ENCODE data around the gene PFDN6. TPM values are rescaled to one million over a fixed set of nuclear protein-coding genes. Genes with fewer than 3 reads are reported as not detected.
A peak's percentile ranks its signal among the peaks of the same experiment; 100 is the strongest.
"Not testable (repeated sequence)": the region's sequence is repeated elsewhere in the genome, so short reads cannot be mapped to it uniquely, and the experiment has no call there.

Gene PFDN6
- polyA plus RNA-seq, 2 donors: 127 to 293 TPM

DNA sequence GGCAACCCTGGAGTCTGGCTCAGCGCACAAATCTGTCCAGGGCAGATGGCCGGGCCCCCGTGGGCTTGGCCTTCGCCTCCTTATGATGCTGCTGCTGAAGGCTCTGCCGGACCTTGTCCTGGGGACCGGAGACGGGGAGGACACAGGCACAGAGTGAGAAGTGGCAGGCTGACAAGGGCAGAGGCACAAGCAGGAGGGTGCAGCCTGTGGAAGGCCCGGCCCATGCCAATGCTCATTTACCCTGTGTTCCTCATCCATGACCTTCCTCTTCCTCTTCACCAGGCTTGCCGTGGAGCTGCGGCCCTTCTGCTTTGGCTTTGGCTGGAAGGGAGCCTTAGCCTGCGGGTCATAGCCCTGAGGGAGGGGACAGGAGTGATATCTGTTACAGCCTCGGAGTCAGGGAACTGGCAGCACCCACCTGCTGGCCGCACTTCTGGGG lies 10.1 kb upstream of the PFDN6 start:
- 68 to 70% methylated on average over 13 of the region's 13 CpGs for WGBS, 2 donors
- H3K27ac ChIP-seq (ENCODE audit: low read depth in 2 of 2, low read length in 1 of 2): peak overlapping the region; percentile 29 to 98
- H3K27me3 ChIP-seq (ENCODE audit: control insufficient read depth in 1 of 2, insufficient read depth in 2 of 2, low read length in 2 of 2): no peaks in the 10 kb centered on the region
- H3K4me3 ChIP-seq (ENCODE audit: low read depth in 1 of 2, low read length in 2 of 2): peak overlapping the region in 1 of 2 donors; percentile 22
- peaks cover 4 to 9% of the 10 kb centered on the region in 2 donors for H3K4me1 ChIP-seq (ENCODE audit: control insufficient read depth in 2 of 2, insufficient read depth in 2 of 2, low read length in 1 of 2)
- no peaks in the 10 kb centered on the region for H3K9me3 ChIP-seq (ENCODE audit: control insufficient read depth in 2 of 2, insufficient read depth in 1 of 2, low read depth in 1 of 2, low read length in 1 of 2)
- H3K36me3 ChIP-seq (ENCODE audit: control insufficient read depth in 2 of 2, insufficient read depth in 2 of 2, low read length in 1 of 2): peaks cover 5 to 23% of the 10 kb centered on the region in 2 donors

DNA sequence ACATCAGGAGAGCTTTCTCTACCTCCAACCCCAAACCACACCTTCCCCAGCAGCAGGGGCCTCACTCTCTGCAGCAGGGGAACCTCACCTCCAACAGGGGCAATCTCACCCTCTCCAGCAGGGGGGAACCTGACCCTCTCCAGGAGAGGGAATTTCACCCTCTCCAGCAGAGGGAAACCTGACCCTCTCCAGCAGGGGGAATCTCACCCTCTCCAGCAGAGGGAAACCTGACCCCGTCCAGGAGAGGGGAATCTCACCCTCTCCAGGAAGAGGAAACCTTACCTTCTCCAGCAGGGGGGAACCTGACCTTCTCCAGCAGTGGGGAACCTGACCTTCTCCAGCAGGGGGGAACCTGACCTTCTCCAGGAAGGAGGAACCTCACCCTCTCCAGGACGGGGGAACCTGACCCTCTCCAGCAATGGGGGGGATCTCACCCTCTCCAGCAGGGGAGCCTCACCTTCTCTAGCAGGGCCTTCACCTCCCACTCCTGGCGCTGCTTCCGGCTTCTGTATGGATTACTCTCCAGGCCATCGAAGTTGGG lies 9.4 kb upstream of the PFDN6 start:
- Histone ChIP-seq H3K36me3 (ENCODE audit: control insufficient read depth in 2 of 2, insufficient read depth in 2 of 2, low read length in 1 of 2) (peaks cover 5 to 26% of the 10 kb centered on the region in 2 donors), H3K4me1 (ENCODE audit: control insufficient read depth in 2 of 2, insufficient read depth in 2 of 2, low read length in 1 of 2) (peaks cover 4 to 9% of the 10 kb centered on the region in 2 donors), H3K27me3 (ENCODE audit: control insufficient read depth in 1 of 2, insufficient read depth in 2 of 2, low read length in 2 of 2) (no peaks in the 10 kb centered on the region), H3K4me3 (ENCODE audit: low read depth in 1 of 2, low read length in 2 of 2) (no peak overlapping the region), H3K9me3 (ENCODE audit: control insufficient read depth in 2 of 2, insufficient read depth in 1 of 2, low read depth in 1 of 2, low read length in 1 of 2) (no peaks in the 10 kb centered on the region), H3K27ac (ENCODE audit: low read depth in 2 of 2, low read length in 1 of 2) (peak overlapping the region; percentile 29 to 98)
- 59 to 62% methylated on average over 5 of the region's 5 CpGs for WGBS, 2 donors

DNA sequence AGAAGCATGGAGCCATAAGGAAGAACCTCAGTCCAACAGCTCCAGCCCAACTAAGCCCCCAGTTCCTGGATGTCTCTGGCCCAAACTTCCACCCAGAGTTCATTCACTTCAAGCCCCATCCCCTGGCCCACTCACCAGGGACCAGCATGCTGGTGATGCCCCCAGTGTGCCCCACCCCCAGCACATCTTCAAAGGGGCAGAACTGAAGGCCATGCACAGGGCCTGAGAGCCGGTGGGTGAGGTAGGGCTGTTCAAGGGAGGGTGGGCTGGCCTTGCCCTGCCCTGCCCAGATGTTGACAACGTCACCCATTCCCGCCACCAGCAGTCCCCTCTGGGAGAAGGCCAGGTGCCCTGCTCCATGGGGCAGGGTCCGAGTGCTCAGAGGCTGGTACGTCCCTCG lies 8.9 kb upstream of the PFDN6 start:
- 83 to 93% methylated on average over 6 of the region's 6 CpGs for WGBS, 2 donors
- Histone ChIP-seq H3K27ac (ENCODE audit: low read depth in 2 of 2, low read length in 1 of 2) (peak overlapping the region in 1 of 2 donors; percentile 98), H3K4me1 (ENCODE audit: control insufficient read depth in 2 of 2, insufficient read depth in 2 of 2, low read length in 1 of 2) (peaks cover 4 to 9% of the 10 kb centered on the region in 2 donors), H3K9me3 (ENCODE audit: control insufficient read depth in 2 of 2, insufficient read depth in 1 of 2, low read depth in 1 of 2, low read length in 1 of 2) (no peaks in the 10 kb centered on the region), H3K27me3 (ENCODE audit: control insufficient read depth in 1 of 2, insufficient read depth in 2 of 2, low read length in 2 of 2) (no peaks in the 10 kb centered on the region), H3K4me3 (ENCODE audit: low read depth in 1 of 2, low read length in 2 of 2) (no peak overlapping the region), H3K36me3 (ENCODE audit: control insufficient read depth in 2 of 2, insufficient read depth in 2 of 2, low read length in 1 of 2) (peaks cover 5 to 26% of the 10 kb centered on the region in 2 donors)

DNA sequence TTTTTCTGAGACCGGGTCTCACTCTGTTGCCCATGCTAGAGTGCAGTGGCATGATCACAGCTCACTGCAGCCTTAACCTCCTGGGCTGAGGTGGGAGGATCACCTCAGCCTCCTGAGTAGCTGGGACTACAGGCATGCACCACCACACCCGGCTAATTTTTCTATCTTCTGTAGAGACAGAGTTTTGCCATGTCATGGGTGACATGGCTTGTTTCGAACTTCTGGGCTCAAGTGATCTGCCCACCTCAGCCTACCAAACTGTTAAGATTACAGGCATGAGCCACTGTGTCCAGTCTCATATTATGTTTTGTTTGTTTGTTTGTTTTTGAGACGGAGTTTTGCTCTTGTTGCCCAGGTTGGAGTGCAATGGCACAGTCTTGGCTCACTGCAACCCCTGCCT lies 4.2 kb upstream of the PFDN6 start:
- not testable (repeated sequence) for H3K27ac ChIP-seq (ENCODE audit: low read depth in 2 of 2, low read length in 1 of 2); H3K9me3 ChIP-seq (ENCODE audit: control insufficient read depth in 2 of 2, insufficient read depth in 1 of 2, low read depth in 1 of 2, low read length in 1 of 2); H3K27me3 ChIP-seq (ENCODE audit: control insufficient read depth in 1 of 2, insufficient read depth in 2 of 2, low read length in 2 of 2); H3K4me3 ChIP-seq (ENCODE audit: low read depth in 1 of 2, low read length in 2 of 2)
- 87% methylated on average over 4 of the region's 4 CpGs for WGBS, 2 donors
- Histone ChIP-seq H3K36me3 (ENCODE audit: control insufficient read depth in 2 of 2, insufficient read depth in 2 of 2, low read length in 1 of 2) (peaks cover 9 to 17% of the 10 kb centered on the region in 2 donors), H3K4me1 (ENCODE audit: control insufficient read depth in 2 of 2, insufficient read depth in 2 of 2, low read length in 1 of 2) (peaks cover 3 to 13% of the 10 kb centered on the region in 2 donors)

DNA sequence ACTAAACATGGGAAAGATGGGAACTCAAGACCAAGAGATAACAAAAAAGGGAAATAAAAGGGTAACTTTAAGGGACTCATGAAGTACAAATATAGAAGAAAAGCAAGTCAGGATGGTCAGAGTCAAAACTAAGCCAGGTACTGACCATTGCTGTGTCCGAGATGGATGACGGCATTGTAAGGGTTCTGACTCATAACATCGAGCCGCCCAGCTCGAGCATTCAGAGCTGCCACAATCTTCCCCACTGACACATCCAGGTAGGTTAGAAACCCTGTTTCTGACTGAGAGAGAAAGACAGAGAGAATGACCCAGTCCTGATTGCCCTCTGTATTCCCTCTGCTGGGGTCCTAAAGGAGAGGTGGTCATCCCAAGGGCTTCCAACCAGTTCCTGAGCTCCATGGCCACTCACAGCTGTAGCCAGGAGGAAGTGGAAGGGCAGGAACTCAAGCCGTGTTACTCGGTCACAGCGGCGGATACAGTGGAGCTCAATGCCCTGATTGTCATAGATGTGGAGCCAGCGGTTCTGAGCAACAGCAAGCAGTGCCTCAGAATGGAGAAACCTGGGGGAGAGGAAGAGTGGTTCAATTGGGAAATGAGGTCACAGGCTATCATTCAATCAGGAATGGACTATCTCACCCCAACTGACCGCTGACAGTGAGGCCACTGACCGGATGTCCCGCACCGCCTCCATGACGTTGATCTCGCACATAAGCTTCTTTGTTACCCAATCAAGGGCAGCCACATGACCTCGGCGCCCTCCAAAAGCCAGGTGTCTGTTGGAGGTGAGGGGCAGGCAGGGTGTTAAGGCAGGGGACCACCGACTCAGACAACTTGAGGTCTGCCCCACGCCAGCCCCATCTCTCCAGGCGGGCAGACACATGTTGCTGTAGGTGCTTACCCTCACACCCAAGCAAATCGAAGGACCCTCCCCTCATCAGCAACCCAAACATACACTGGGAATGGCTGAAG lies 2.2 kb upstream of the PFDN6 start:
- peaks cover 11 to 20% of the 10 kb centered on the region in 2 donors for H3K36me3 ChIP-seq (ENCODE audit: control insufficient read depth in 2 of 2, insufficient read depth in 2 of 2, low read length in 1 of 2)

DNA sequence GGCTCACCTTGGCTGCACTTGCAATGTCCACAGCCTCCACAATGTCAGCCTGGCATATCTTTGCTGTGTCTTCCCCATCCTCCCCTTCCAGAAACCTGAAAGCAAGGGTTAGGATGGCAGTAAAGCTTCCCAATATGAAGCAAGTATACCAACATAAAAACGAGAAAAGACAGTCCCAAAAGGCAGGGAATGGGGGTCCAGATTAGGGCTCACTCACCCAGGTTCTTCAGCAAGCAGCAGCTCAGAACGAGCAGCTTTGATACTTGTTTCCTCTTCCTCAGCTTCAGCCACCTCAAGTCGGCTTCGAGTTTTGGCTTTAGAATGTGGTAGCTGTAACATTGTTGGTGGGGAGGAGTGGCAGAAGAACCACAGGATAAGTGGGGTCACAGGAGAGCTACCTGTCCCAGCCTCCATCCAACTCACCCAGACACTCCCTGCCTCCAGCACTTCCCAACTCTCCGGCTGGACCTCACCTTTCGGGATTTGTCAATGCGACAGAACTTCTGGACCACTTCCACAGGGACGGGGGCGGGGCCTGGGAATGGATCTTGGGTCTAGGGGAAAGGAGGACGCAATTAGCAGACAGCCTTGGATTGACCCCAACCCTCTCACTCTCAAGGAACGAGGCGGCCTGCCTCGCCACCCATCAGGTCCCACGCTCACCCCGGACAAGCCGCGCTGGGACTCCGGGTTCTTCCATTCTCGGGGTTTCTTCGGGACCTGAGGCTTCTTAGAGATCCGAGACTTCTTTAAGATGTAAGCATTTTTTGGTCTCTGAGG lies 1.1 kb upstream of the PFDN6 start:
- Histone ChIP-seq H3K27ac (ENCODE audit: low read depth in 2 of 2, low read length in 1 of 2) (peak overlapping the region; percentile 79 to 83), H3K36me3 (ENCODE audit: control insufficient read depth in 2 of 2, insufficient read depth in 2 of 2, low read length in 1 of 2) (peaks cover 17 to 25% of the 10 kb centered on the region in 2 donors), H3K9me3 (ENCODE audit: control insufficient read depth in 2 of 2, insufficient read depth in 1 of 2, low read depth in 1 of 2, low read length in 1 of 2) (no peaks in the 10 kb centered on the region), H3K27me3 (ENCODE audit: control insufficient read depth in 1 of 2, insufficient read depth in 2 of 2, low read length in 2 of 2) (no peaks in the 10 kb centered on the region), H3K4me3 (ENCODE audit: low read depth in 1 of 2, low read length in 2 of 2) (peak overlapping the region; percentile 74 to 92), H3K4me1 (ENCODE audit: control insufficient read depth in 2 of 2, insufficient read depth in 2 of 2, low read length in 1 of 2) (peaks cover 3 to 13% of the 10 kb centered on the region in 2 donors)
- 8 to 11% methylated on average over 21 of the region's 21 CpGs for WGBS, 2 donors

More for the DNA sequence above, 2.2 kb upstream of the PFDN6 start:
- no peak overlapping the region for H3K27ac ChIP-seq (ENCODE audit: low read depth in 2 of 2, low read length in 1 of 2)
- WGBS, 2 donors: 92% methylated on average over 22 of the region's 22 CpGs
- H3K9me3 ChIP-seq (ENCODE audit: control insufficient read depth in 2 of 2, insufficient read depth in 1 of 2, low read depth in 1 of 2, low read length in 1 of 2): no peaks in the 10 kb centered on the region
- H3K4me3 ChIP-seq (ENCODE audit: low read depth in 1 of 2, low read length in 2 of 2): no peak overlapping the region
- no peaks in the 10 kb centered on the region for H3K27me3 ChIP-seq (ENCODE audit: control insufficient read depth in 1 of 2, insufficient read depth in 2 of 2, low read length in 2 of 2)
- peaks cover 3 to 13% of the 10 kb centered on the region in 2 donors for H3K4me1 ChIP-seq (ENCODE audit: control insufficient read depth in 2 of 2, insufficient read depth in 2 of 2, low read length in 1 of 2)

DNA sequence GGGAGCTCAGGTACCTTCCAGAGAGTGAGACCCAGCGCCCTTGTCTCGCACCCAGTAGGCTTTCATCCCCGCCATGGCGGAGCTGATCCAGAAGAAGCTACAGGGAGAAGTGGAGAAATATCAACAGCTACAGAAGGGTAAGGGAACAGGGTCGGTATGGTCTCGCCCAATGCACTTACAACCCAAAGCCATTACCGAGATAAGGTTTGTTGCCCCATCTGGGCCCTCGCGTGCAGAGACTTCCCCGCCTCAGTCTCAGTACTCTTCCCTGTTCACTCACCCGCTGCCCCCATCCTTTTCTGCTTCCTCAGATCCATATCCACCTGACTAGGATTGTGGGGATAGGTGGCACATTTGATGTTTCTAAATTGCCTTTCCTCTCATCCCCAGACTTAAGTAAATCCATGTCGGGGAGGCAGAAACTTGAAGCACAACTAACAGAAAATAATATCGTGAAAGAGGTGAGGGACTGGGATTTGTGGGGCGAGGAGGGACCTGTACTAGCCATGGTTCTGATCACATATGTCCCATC lies 449 bp downstream of the PFDN6 start:
- Histone ChIP-seq H3K9me3 (ENCODE audit: control insufficient read depth in 2 of 2, insufficient read depth in 1 of 2, low read depth in 1 of 2, low read length in 1 of 2) (no peaks in the 10 kb centered on the region), H3K4me1 (ENCODE audit: control insufficient read depth in 2 of 2, insufficient read depth in 2 of 2, low read length in 1 of 2) (peaks cover 3 to 13% of the 10 kb centered on the region in 2 donors), H3K27ac (ENCODE audit: low read depth in 2 of 2, low read length in 1 of 2) (peak overlapping the region; percentile 79 to 83), H3K27me3 (ENCODE audit: control insufficient read depth in 1 of 2, insufficient read depth in 2 of 2, low read length in 2 of 2) (no peaks in the 10 kb centered on the region), H3K36me3 (ENCODE audit: control insufficient read depth in 2 of 2, insufficient read depth in 2 of 2, low read length in 1 of 2) (peaks cover 21 to 30% of the 10 kb centered on the region in 2 donors), H3K4me3 (ENCODE audit: low read depth in 1 of 2, low read length in 2 of 2) (peak overlapping the region; percentile 74 to 92)
- 3 to 4% methylated on average over 14 of the region's 14 CpGs for WGBS, 2 donors

DNA sequence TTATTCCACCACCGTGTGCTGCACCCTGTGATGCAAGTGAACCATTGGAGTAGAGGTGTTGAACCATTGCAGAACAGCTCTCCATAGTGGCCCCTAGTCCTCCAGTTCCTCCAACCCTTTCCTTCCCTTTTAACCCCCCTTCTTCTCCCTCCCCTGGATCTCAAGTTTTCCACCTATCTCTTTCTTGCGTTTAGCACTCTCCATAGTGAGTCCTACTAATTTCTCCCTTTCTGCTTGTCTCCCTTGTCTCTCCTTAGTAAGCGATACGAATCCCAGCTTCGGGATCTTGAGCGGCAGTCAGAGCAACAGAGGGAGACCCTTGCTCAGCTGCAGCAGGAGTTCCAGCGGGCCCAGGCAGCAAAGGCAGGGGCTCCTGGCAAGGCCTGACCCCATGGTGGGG lies 1.1 kb downstream of the PFDN6 start:
- no peaks in the 10 kb centered on the region for H3K9me3 ChIP-seq (ENCODE audit: control insufficient read depth in 2 of 2, insufficient read depth in 1 of 2, low read depth in 1 of 2, low read length in 1 of 2)
- H3K4me3 ChIP-seq (ENCODE audit: low read depth in 1 of 2, low read length in 2 of 2): peak overlapping the region in 1 of 2 donors; percentile 92
- no peaks in the 10 kb centered on the region for H3K27me3 ChIP-seq (ENCODE audit: control insufficient read depth in 1 of 2, insufficient read depth in 2 of 2, low read length in 2 of 2)
- peaks cover 24 to 35% of the 10 kb centered on the region in 2 donors for H3K36me3 ChIP-seq (ENCODE audit: control insufficient read depth in 2 of 2, insufficient read depth in 2 of 2, low read length in 1 of 2)
- 63 to 69% methylated on average over 7 of the region's 7 CpGs for WGBS, 2 donors
- peaks cover 3 to 13% of the 10 kb centered on the region in 2 donors for H3K4me1 ChIP-seq (ENCODE audit: control insufficient read depth in 2 of 2, insufficient read depth in 2 of 2, low read length in 1 of 2)
- peak overlapping the region in 1 of 2 donors; percentile 37 for H3K27ac ChIP-seq (ENCODE audit: low read depth in 2 of 2, low read length in 1 of 2)
